HG03159 (cell line): Measurements from ENCODE around the gene PMCH.
"Not testable (repeated sequence)": the region's sequence is repeated elsewhere in the genome, so short reads cannot be mapped to it uniquely, and the experiment has no call there.

Source experiments
- ATAC-seq: cut with Tn5 transposase; IDR thresholded peaks from one replicate; pipeline ENCODE4 v1.9.1; 2021; ENCODE audit warnings: mild to moderate bottlenecking, moderate library complexity; ENCODE audit not compliant: unreplicated experiment

Gene PMCH

GRCh38 chr12:102147062-102147587 lies 50.5 kb downstream of the PMCH start:
- not testable (repeated sequence) for ATAC-seq
